HG03354 (cell line): ENCODE data around the gene ESX1.
"Not testable (repeated sequence)": the region's sequence is repeated elsewhere in the genome, so short reads cannot be mapped to it uniquely, and the experiment has no call there.

Experiments used
- ATAC-seq: cut with Tn5 transposase; IDR thresholded peaks from one replicate; pipeline ENCODE4 v1.9.1; 2021; ENCODE audit warnings: mild to moderate bottlenecking; ENCODE audit not compliant: unreplicated experiment, poor library complexity, severe bottlenecking

Gene ESX1

GRCh38 chrX:104254442-104255115 lies at the start of gene ESX1:
ESX1 (minus strand) TSS chrX:104254933; CDS start chrX:104254849, 84 bp downstream.
- ATAC-seq = no peak

GRCh38 chrX:104295636-104296035 lies 40.9 kb upstream of the ESX1 start:
- ATAC-seq = no peak

- ATAC-seq = no peak
Measured at GRCh38 chrX:104288961-104289360, 34.2 kb upstream of the ESX1 start.

GRCh38 chrX:104288269-104288668 lies 33.5 kb upstream of the ESX1 start:
- no peak for ATAC-seq

- no peak for ATAC-seq
Measured at GRCh38 chrX:104285201-104285600, 30.5 kb upstream of the ESX1 start.

- no peak for ATAC-seq
Measured at GRCh38 chrX:104284507-104284906, 29.8 kb upstream of the ESX1 start.

- no peak for ATAC-seq
Measured at GRCh38 chrX:104282166-104282725, 27.5 kb upstream of the ESX1 start.

GRCh38 chrX:104281564-104281963 lies 26.8 kb upstream of the ESX1 start:
- ATAC-seq = no peak

- ATAC-seq = no peak
Measured at GRCh38 chrX:104280609-104281008, 25.9 kb upstream of the ESX1 start.

- no peak for ATAC-seq
Measured at GRCh38 chrX:104270916-104271512, 16.3 kb upstream of the ESX1 start.

GRCh38 chrX:104270212-104270611 lies 15.5 kb upstream of the ESX1 start:
- ATAC-seq = no peak

- no peak for ATAC-seq
Measured at GRCh38 chrX:104255465-104255864, 732 bp upstream of the ESX1 start.

- ATAC-seq = no peak
Measured at GRCh38 chrX:104253567-104254441, 929 bp downstream of the ESX1 start.

- ATAC-seq = no peak
Measured at GRCh38 chrX:104250470-104250869, 4.3 kb downstream of the ESX1 start.

- ATAC-seq = not testable (repeated sequence)
Measured at GRCh38 chrX:104230060-104230459, 24.7 kb downstream of the ESX1 start.

- no peak for ATAC-seq
Measured at GRCh38 chrX:104211187-104211586, 43.5 kb downstream of the ESX1 start.

- ATAC-seq = no peak
Measured at GRCh38 chrX:104205548-104205947, 49.2 kb downstream of the ESX1 start.
